H54 (cell line): ENCODE results near the gene HSPH1.
"Not testable (repeated sequence)": the region's sequence is repeated elsewhere in the genome, so short reads cannot be mapped to it uniquely, and the experiment has no call there.

Source experiments
- DNase-seq: peaks from one replicate; pipeline ENCODE4 v3.0.0; 2011; ENCODE audit warnings: low spot score, mixed read lengths; ENCODE audit not compliant: insufficient read length
- FAIRE-seq: peaks from 3 replicates; lab custom pipeline; 2011; peaks lifted over from hg19 to GRCh38; lab: Jason Lieb, UNC
- POLR2A ChIP-seq: IDR thresholded peaks from 2 replicates; pipeline ENCODE4 v1.6.1; 2011; ENCODE audit warnings: low read depth, mild to moderate bottlenecking, low read length

HSPH1 gene

GRCh38 chr13:31105020-31105795 is 56.5 kb downstream of the HSPH1 start:
- no peak for TF ChIP-seq POLR2A
- FAIRE-seq (no peak), DNase-seq (no peak)

DNA sequence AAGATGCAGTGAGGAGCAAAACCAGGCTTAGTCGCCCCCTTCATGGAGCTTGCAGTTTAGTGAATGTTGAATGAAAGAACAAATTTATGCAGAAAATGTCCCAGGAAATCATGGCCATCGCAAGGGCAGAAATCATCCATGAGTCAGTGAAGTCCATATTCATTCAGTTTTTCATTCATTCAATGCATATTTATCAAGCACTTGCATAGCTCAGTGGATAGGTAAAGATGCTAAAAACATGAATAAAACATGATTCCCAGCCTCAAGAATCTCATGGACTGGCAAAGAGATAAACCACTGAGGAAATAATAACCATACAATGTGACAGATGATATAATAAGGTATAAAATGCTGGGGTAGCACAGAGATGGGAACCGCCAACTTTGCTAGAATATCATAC is 58.8 kb downstream of the HSPH1 start:
- FAIRE-seq, result no peak
- DNase-seq, result no peak

DNA sequence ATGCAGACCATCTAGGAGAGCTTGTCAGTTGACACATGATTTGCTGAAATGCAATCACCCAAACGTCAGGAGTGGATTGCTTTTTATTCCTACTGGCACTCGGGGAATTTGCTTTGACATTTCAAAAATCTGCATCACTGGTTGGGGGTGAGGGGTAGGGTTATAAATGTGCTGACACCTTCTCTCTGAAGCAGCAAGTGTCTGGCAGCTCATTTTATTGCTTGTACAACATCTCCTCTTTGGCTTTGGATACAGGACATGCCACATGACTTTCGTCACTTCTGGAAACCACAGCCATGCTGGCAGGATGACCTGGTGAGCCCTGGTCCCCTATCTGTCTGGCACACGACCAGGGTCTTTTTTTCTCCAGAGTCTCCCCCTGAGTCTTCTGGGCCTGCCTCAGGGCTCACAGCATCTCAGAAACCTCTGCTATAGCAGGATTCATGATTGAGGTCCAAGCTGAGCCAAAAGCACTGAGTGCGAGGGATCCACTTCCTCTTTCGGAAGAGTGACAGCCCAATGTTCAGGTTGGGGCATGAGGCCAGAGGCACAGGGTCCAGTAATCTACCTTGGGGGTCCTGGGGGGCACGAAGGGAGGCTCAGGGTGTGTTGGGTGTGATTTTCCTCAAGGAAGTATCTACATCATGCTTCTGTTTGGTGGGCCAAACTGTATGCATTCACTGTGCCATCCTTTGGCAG is 60.1 kb downstream of the HSPH1 start:
- no peak for DNase-seq
- TF ChIP-seq POLR2A, result no peak
- FAIRE-seq, result no peak

More for the DNA sequence above, 58.8 kb downstream of the HSPH1 start:
- no peak for TF ChIP-seq POLR2A

- FAIRE-seq (no peak), DNase-seq (no peak)
- TF ChIP-seq POLR2A, result no peak
These were observed 61.0 kb downstream of the HSPH1 start for GRCh38 chr13:31100721-31101120.

GRCh38 chr13:31097911-31098434 is 63.7 kb downstream of the HSPH1 start:
- DNase-seq, FAIRE-seq: not testable (repeated sequence)

- TF ChIP-seq POLR2A, result no peak
- DNase-seq (no peak), FAIRE-seq (no peak)
These were observed 64.9 kb downstream of the HSPH1 start for GRCh38 chr13:31096654-31097302.

GRCh38 chr13:31094331-31095015 is 67.2 kb downstream of the HSPH1 start:
- FAIRE-seq (no peak), DNase-seq (no peak)

DNA sequence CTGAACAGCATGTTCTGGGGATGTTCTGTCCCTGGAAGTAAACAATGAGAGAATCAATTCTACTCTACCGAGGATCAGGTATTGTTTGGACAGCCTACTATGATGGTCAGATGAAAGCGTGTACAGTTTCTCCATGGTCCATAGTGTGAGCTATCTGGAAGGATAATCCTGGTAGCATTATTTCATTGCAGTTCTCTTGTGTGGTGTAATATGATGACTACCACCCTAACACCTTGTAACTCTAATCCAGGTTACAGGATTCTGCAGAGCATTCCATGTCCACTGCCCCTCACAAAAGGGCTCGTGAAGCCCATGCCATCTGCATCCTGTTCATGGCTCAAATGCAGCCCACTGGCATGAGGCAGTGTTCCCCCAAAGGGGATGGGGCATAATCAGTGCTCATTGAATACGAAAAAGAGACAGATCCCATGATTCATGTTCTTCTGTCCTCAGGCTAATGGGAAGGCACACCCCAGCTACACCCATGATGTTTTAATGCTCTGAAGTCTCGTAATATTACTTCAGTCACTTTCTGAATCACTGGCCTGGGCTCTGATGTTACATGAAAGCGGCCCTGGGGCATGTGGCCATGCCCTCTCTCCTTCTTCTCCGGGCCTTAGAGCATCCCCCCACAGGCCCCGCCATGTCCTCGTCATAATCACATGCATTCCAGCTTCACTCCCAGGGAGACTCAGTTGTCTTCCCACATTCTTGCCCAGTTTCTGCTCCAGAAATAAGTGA is 68.4 kb downstream of the HSPH1 start:
- TF ChIP-seq POLR2A, result no peak
- FAIRE-seq (no peak), DNase-seq (no peak)

More at GRCh38 chr13:31094331-31095015, 67.2 kb downstream of the HSPH1 start:
- TF ChIP-seq POLR2A, result no peak

- FAIRE-seq (no peak), DNase-seq (no peak)
- TF ChIP-seq POLR2A, result no peak
These were observed 69.1 kb downstream of the HSPH1 start for GRCh38 chr13:31092646-31093045.

GRCh38 chr13:31090961-31091624 is 70.6 kb downstream of the HSPH1 start:
- no peak for FAIRE-seq
- no peak for DNase-seq

GRCh38 chr13:31090096-31090495 is 71.6 kb downstream of the HSPH1 start:
- no peak for TF ChIP-seq POLR2A
- DNase-seq (no peak), FAIRE-seq (no peak)

More at GRCh38 chr13:31090961-31091624, 70.6 kb downstream of the HSPH1 start:
- no peak for TF ChIP-seq POLR2A

- DNase-seq (no peak), FAIRE-seq (no peak)
- TF ChIP-seq POLR2A, result no peak
These were observed 72.1 kb downstream of the HSPH1 start for GRCh38 chr13:31089649-31090048.
